GM12873 (cell line): Measurements from ENCODE around the gene ZNF512.

Experiments
- TF ChIP-seq, protein P1 (sequence below): IDR thresholded peaks from 2 replicates; pipeline ENCODE4 v1.5.1; 2012; ENCODE audit warnings: low read depth, mild to moderate bottlenecking, moderate library complexity, low read length, control low read depth; ENCODE audit not compliant: insufficient read depth; ENCODE audit errors: missing control alignments

Gene ZNF512

DNA sequence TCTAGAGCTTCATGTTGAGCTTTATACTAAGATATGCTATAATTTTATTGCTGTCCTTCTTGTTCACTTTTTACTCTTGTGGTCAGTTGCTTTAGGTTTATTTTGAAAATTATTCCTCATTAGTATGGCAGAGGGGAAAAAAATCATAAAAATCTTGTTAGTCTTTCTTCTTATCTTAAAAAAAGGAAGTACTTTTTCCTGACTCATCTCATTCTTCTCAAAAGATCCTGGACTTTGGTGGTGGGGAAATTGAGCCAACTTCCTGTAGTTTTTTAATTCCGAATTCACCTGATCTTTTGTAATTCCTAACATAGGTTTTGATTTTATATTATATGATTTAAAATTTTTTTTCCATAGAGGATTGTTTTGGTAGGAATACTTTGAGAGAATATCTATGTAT lies 84.6 kb downstream of the ZNF512 start:
- TF ChIP-seq, protein P1, sequence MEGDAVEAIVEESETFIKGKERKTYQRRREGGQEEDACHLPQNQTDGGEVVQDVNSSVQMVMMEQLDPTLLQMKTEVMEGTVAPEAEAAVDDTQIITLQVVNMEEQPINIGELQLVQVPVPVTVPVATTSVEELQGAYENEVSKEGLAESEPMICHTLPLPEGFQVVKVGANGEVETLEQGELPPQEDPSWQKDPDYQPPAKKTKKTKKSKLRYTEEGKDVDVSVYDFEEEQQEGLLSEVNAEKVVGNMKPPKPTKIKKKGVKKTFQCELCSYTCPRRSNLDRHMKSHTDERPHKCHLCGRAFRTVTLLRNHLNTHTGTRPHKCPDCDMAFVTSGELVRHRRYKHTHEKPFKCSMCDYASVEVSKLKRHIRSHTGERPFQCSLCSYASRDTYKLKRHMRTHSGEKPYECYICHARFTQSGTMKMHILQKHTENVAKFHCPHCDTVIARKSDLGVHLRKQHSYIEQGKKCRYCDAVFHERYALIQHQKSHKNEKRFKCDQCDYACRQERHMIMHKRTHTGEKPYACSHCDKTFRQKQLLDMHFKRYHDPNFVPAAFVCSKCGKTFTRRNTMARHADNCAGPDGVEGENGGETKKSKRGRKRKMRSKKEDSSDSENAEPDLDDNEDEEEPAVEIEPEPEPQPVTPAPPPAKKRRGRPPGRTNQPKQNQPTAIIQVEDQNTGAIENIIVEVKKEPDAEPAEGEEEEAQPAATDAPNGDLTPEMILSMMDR = no peak

DNA sequence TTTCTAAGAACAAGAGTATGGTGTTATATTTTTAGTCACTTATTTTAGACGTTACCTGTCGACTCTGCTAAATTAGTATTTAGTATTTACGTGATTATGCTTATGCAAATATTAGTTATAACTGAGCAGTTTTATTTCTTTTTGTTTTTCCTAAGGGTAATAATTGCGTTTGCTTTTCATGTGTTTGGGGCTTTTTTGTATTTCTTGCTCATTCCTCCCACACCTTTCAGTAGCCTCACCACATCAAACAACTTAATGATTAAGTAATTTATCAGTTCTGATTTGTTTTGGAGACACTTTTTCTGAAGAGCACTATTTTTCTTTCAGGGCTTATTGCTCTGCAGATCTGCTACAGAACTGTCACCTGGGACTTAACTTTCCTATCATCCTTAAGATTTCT lies 88.4 kb downstream of the ZNF512 start:
- TF ChIP-seq, protein P1 = no peak
